HL-60/S4 treated with retinoic acid at 250 ng/mL for 4 days and 3 days (cell line): ENCODE data around the gene AGMO.

Source experiments
- in situ Hi-C: fragments of 300-500 bp; cut with MboI; formaldehyde crosslinking; loops from 2 replicates; pipeline ENCODE4 v1.7.0; 2022; ENCODE audit warnings: low sequenced_read_pairs

The AGMO gene

GRCh38 chr7:15504351-15504750 lies 57.5 kb downstream of the AGMO start:
- in situ Hi-C loops = no loop called here

GRCh38 chr7:15503603-15504290 lies 58.1 kb downstream of the AGMO start:
- in situ Hi-C loops = no loop called here

- in situ Hi-C loops = no loop called here
Measured at GRCh38 chr7:15498465-15498864, 63.4 kb downstream of the AGMO start.

GRCh38 chr7:15495170-15495569 lies 66.6 kb downstream of the AGMO start:
- in situ Hi-C loops = no loop called here

- in situ Hi-C loops = no loop called here
Measured at GRCh38 chr7:15494711-15495110, 67.1 kb downstream of the AGMO start.

- in situ Hi-C loops = no loop called here
Measured at GRCh38 chr7:15491361-15491760, 70.5 kb downstream of the AGMO start.

GRCh38 chr7:15490291-15490690 lies 71.5 kb downstream of the AGMO start:
- in situ Hi-C loops = no loop called here

GRCh38 chr7:15489861-15490260 lies 72.0 kb downstream of the AGMO start:
- in situ Hi-C loops = no loop called here

- in situ Hi-C loops = no loop called here
Measured at GRCh38 chr7:15489383-15489782, 72.4 kb downstream of the AGMO start.

GRCh38 chr7:15488401-15488800 lies 73.4 kb downstream of the AGMO start:
- in situ Hi-C loops = no loop called here

GRCh38 chr7:15487896-15488295 lies 73.9 kb downstream of the AGMO start:
- in situ Hi-C loops = no loop called here

GRCh38 chr7:15485998-15486397 lies 75.8 kb downstream of the AGMO start:
- in situ Hi-C loops = no loop called here

- in situ Hi-C loops = no loop called here
Measured at GRCh38 chr7:15485431-15485830, 76.4 kb downstream of the AGMO start.

- in situ Hi-C loops = no loop called here
Measured at GRCh38 chr7:15481132-15481531, 80.7 kb downstream of the AGMO start.

GRCh38 chr7:15478401-15478800 lies 83.4 kb downstream of the AGMO start:
- in situ Hi-C loops = no loop called here

GRCh38 chr7:15476531-15476918 lies 85.3 kb downstream of the AGMO start:
- in situ Hi-C loops = no loop called here

GRCh38 chr7:15475808-15476530 lies 85.8 kb downstream of the AGMO start:
- in situ Hi-C loops = no loop called here

GRCh38 chr7:15471669-15471950 lies 90.2 kb downstream of the AGMO start:
- in situ Hi-C loops = no loop called here

GRCh38 chr7:15470825-15471668 lies 90.8 kb downstream of the AGMO start:
- in situ Hi-C loops = no loop called here

- in situ Hi-C loops = no loop called here
Measured at GRCh38 chr7:15464667-15465121, 97.1 kb downstream of the AGMO start.

- in situ Hi-C loops = no loop called here
Measured at GRCh38 chr7:15463801-15464666, 97.8 kb downstream of the AGMO start.
